HCT116 (cell line): ENCODE data around the gene IL1B. TPM values are rescaled to one million over a fixed set of nuclear protein-coding genes. Genes with fewer than 3 reads are reported as not detected.

Experiments used
- ATAC-seq: fragments of 200-7000 bp; cut with Tn5 transposase; 2 replicates; pipeline ENCODE4 v1.9.1; 2020; ENCODE audit warnings: mild to moderate bottlenecking, moderate library complexity
- BruUV-seq: library from RNA; stranded (reverse); fragments of 400-500 nt; replicated peaks from 2 replicates; lab custom pipeline; 2021; lab: Mats Ljungman, UMichigan
- CTCF ChIA-PET: fragments of 300-600 bp; sonication (Branson Sonifier 250); formaldehyde crosslinking; loops from one replicate; lab custom pipeline; 2021; ENCODE audit warnings: antibody characterized with exemption; lab: Charles Lee
- POLR2A ChIA-PET: fragments of 300-600, 350-600 bp; sonication (Branson Sonifier 250); formaldehyde crosslinking; loops from one replicate; lab custom pipeline; 2021; ENCODE audit warnings: antibody characterized with exemption; lab: Charles Lee
- RAD21 ChIA-PET, 2 experiments: fragments of 300-600 bp; sonication (Branson Sonifier 250); formaldehyde crosslinking; loops; one replicate each; lab custom pipeline; 2023; ENCODE audit warnings: low total read pairs in 2 of 2; ENCODE audit not compliant: uncharacterized antibody in 2 of 2, unreplicated experiment in 2 of 2, low non-redundant PET in 1 of 2; lab: Charles Lee
- DNase-seq: peaks from one replicate; pipeline ENCODE4 v3.0.0-alpha.2; 2010; ENCODE audit warnings: low read depth, low spot score
- H2AFZ ChIP-seq: fragments of 200-600 bp; shearing (Covaris generic), sonication (generic); 2 replicates; pipeline ENCODE4 v1.6.1; 2017; ENCODE audit warnings: low read depth, mixed run types, mixed read lengths, antibody characterized with exemption, low read length; ENCODE audit not compliant: poor library complexity, severe bottlenecking
- H3K27ac ChIP-seq: 2 replicates; pipeline ENCODE4 v1.5.1; 2012; ENCODE audit warnings: low read depth, low read length
- H3K27me3 ChIP-seq: fragments of 200-600 bp; sonication (generic); 2 replicates; pipeline ENCODE4 v1.6.1; 2016; ENCODE audit warnings: mixed run types, low read length, mixed read lengths; ENCODE audit not compliant: insufficient read depth
- H3K36me3 ChIP-seq, 2 experiments: fragments of 200-500 bp in 1 of 2; fragments of 200-600 bp in 1 of 2; sonication (Bioruptor generic) in 1 of 2; sonication (generic) in 1 of 2; 2 replicates each; pipeline versions ENCODE4 v1.5.1 to v1.6.1; 2014 to 2016; ENCODE audit warnings: low read length in 2 of 2, inconsistent platforms in 1 of 2, mixed read lengths in 1 of 2, mixed run types in 1 of 2; ENCODE audit not compliant: insufficient read depth in 2 of 2, control insufficient read depth in 1 of 2
- H3K4me1 ChIP-seq, 2 experiments: fragments of 200-600 bp in 1 of 2; sonication (generic) in 1 of 2; 2 replicates each; pipeline versions ENCODE4 v1.5.1 to v1.6.1; 2012 to 2017; ENCODE audit warnings: low read length in 2 of 2, inconsistent platforms in 1 of 2, mild to moderate bottlenecking in 1 of 2, mixed read lengths in 1 of 2, mixed run types in 1 of 2, moderate library complexity in 1 of 2; ENCODE audit not compliant: insufficient read depth in 2 of 2, control insufficient read depth in 1 of 2
- H3K4me2 ChIP-seq: fragments of 200-600 bp; sonication (generic); 2 replicates; pipeline ENCODE4 v1.6.1; 2017; ENCODE audit warnings: mixed run types, low read length, mixed read lengths
- H3K4me3 ChIP-seq, 2 experiments: fragments of 200-600 bp in 1 of 2; sonication (generic) in 1 of 2; replicated peaks in 1 of 2; 2 replicates each; pipeline ENCODE4 v1.5.1; 2011 to 2016; ENCODE audit warnings: low read length in 2 of 2, control low read depth in 1 of 2, low read depth in 1 of 2, mild to moderate bottlenecking in 1 of 2, mixed read lengths in 1 of 2, mixed run types in 1 of 2
- H3K79me2 ChIP-seq: fragments of 200-600 bp; sonication (generic); 2 replicates; pipeline ENCODE4 v1.6.1; 2017; ENCODE audit warnings: mild to moderate bottlenecking, mixed run types, low read length, moderate library complexity, mixed read lengths; ENCODE audit not compliant: insufficient read depth
- H3K9ac ChIP-seq: fragments of 200-600 bp; sonication (generic); 2 replicates; pipeline ENCODE4 v1.6.1; 2016; ENCODE audit warnings: low read length, mixed read lengths
- H3K9me2 ChIP-seq: fragments of 200-600 bp; sonication (generic), shearing (Covaris generic); 2 replicates; pipeline ENCODE4 v1.6.1; 2017; ENCODE audit warnings: mixed run types, mild to moderate bottlenecking, moderate library complexity; ENCODE audit not compliant: insufficient read depth
- H3K9me3 ChIP-seq, 2 experiments: fragments of 200-500 bp in 1 of 2; fragments of 200-600 bp in 1 of 2; sonication (Bioruptor generic) in 1 of 2; sonication (generic) in 1 of 2; 2 replicates each; pipeline ENCODE4 v1.6.1; 2014 to 2017; ENCODE audit warnings: low read length in 2 of 2, mixed read lengths in 2 of 2, inconsistent platforms in 1 of 2, low read depth in 1 of 2, mild to moderate bottlenecking in 1 of 2, mixed run types in 1 of 2, moderate library complexity in 1 of 2; ENCODE audit not compliant: control insufficient read depth in 1 of 2, insufficient read depth in 1 of 2
- H4K20me1 ChIP-seq: fragments of 200-600 bp; sonication (generic), shearing (Covaris generic); 2 replicates; pipeline ENCODE4 v1.6.1; 2017; ENCODE audit warnings: mixed run types, mild to moderate bottlenecking, moderate library complexity; ENCODE audit not compliant: insufficient read depth
- CBX3 ChIP-seq: IDR thresholded peaks from 2 replicates; pipeline ENCODE4 v1.6.1; 2012; ENCODE audit warnings: low read depth
- CTCF ChIP-seq, 3 experiments: fragments of 200-600 bp in 1 of 3; sonication (generic) in 1 of 3; IDR thresholded peaks in 2 of 3; conservative IDR thresholded peaks in 1 of 3; 2 replicates each; pipeline ENCODE4 v1.5.1; 2012 to 2017; ENCODE audit warnings: low read depth in 2 of 3, low read length in 2 of 3, antibody characterized with exemption in 1 of 3, borderline replicate concordance in 1 of 3, control low read depth in 1 of 3, mild to moderate bottlenecking in 1 of 3, mixed read lengths in 1 of 3, mixed run types in 1 of 3, moderate library complexity in 1 of 3; ENCODE audit not compliant: insufficient read depth in 1 of 3
- EGR1 ChIP-seq: IDR thresholded peaks from 2 replicates; pipeline ENCODE4 v1.6.1; 2012; ENCODE audit warnings: low read depth
- EZH2phosphoT487 ChIP-seq: fragments of 200-600 bp; IDR thresholded peaks from 2 replicates; pipeline ENCODE4 v1.6.1; 2018; ENCODE audit warnings: antibody characterized with exemption, borderline replicate concordance
- JUND ChIP-seq: IDR thresholded peaks from 2 replicates; pipeline ENCODE4 v1.6.1; 2012
- MAX ChIP-seq: IDR thresholded peaks from 2 replicates; pipeline ENCODE4 v1.6.1; 2012
- POLR2AphosphoS5 ChIP-seq: IDR thresholded peaks from 2 replicates; pipeline ENCODE4 v1.6.1; 2011; ENCODE audit warnings: mild to moderate bottlenecking, low read depth, low read length, moderate library complexity
- RAD21 ChIP-seq: IDR thresholded peaks from 2 replicates; pipeline ENCODE4 v1.6.1; 2012; ENCODE audit warnings: low read depth, mild to moderate bottlenecking
- REST ChIP-seq: IDR thresholded peaks from 2 replicates; pipeline ENCODE4 v1.6.1; 2012; ENCODE audit warnings: low read depth
- SP1 ChIP-seq: IDR thresholded peaks from 2 replicates; pipeline ENCODE4 v1.6.1; 2012; ENCODE audit warnings: low read depth
- SRF ChIP-seq: IDR thresholded peaks from 2 replicates; pipeline ENCODE4 v1.6.1; 2012; ENCODE audit warnings: low read depth
- TCF7L2 ChIP-seq: IDR thresholded peaks from 2 replicates; pipeline ENCODE4 v1.7.0; 2011; ENCODE audit warnings: borderline replicate concordance, inconsistent platforms; ENCODE audit not compliant: insufficient read depth, insufficient read length; ENCODE audit errors: extremely low read depth
- ZNF274 ChIP-seq: fragments of 200-500 bp; sonication (Bioruptor generic); IDR thresholded peaks from 2 replicates; pipeline ENCODE4 v1.6.1; 2014; ENCODE audit warnings: mild to moderate bottlenecking, low read depth, low read length, inconsistent platforms
- intact Hi-C: fragments of 100-400 bp; cut with micrococcal nuclease; formaldehyde crosslinking; loops from 2 replicates; pipeline ENCODE4 v1.10.0; 2022
- total RNA-seq: library from RNA; stranded (reverse); gene quantifications from one replicate; pipeline ENCODE4 v1.2.1, GENCODE V29; 2021; ENCODE audit not compliant: unreplicated experiment

IL1B gene
- total RNA-seq, 1 experiment from 2014 or later = not detected

- TF ChIP-seq CTCF (IDR thresholded peaks at IDR 0.05 in 2 of 3, conservative IDR thresholded peaks at IDR 0.05 in 1 of 3; ENCODE audit: borderline replicate concordance in 1 of 3, insufficient read depth in 1 of 3, low read depth in 2 of 3, low read length in 2 of 3) (no peak), TCF7L2 (no peak), RAD21 (no peak), JUND (no peak)
Measured at GRCh38 chr2:112843288-112843687, 6.7 kb upstream of the IL1B start (continued).

DNA sequence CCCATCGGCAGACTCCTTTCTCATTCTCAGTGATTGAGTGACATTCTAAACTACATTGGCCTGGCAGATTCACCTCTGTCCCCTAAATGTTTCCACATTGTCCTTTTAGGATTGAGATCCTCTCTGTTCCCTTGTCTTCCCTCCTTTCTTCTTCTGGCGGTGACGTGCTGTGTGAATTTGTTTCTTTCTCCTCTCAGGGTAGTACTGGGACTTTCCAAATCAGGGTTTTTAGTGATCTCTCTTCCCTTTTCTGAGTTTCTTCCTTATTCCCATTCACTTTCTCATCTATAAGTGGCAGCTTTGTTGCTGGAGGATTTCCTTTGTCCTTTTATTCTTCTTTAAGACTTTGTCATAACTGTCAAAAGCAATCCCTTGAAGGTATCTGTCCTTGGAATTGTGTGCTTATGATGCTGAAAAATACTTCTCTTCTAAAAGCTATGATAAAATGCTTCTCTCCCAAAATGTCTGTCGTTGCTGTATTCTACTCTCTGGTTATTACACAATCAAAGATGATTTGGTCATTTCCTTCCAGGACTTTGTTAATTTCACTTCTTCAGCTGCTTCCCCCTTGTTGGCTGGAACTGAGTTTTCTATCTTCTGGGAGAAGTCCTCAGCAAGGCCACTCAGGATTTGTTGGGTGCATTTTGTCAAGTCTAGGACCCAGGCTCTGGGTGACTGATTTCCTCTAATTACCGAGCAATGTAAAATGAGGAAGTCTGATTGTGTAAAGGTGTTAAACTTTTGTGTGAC is 4.9 kb upstream of the IL1B start:
- ATAC-seq (no peak), DNase-seq (no peak)
- Histone ChIP-seq H2AFZ (no peak overlapping the region), H3K27ac (no peak overlapping the region), H3K27me3 (peaks cover 16% of the 10 kb centered on the region), H3K4me1 (no peaks in the 10 kb centered on the region), H3K79me2 (no peaks in the 10 kb centered on the region), H3K9ac (no peak overlapping the region), H4K20me1 (no peaks in the 10 kb centered on the region), H3K4me2 (no peak overlapping the region), H3K4me3 (no peak overlapping the region), H3K9me2 (no peaks in the 10 kb centered on the region), H3K36me3 (no peaks in the 10 kb centered on the region), H3K9me3 (no peaks in the 10 kb centered on the region)
- RAD21 ChIA-PET = no interaction called here
- no TSS peak for BruUV-seq
- intact Hi-C loops = no loop called here
- CTCF ChIA-PET = no interaction called here
- POLR2A ChIA-PET = no interaction called here
- TF ChIP-seq CBX3 = no peak
- TF ChIP-seq RAD21 = no peak
- no peak for TF ChIP-seq EGR1
- TF ChIP-seq ZNF274 = no peak
- no peak for TF ChIP-seq EZH2phosphoT487
- TF ChIP-seq JUND = no peak
- TF ChIP-seq SRF = no peak
- TF ChIP-seq CTCF (IDR thresholded peaks at IDR 0.05 in 2 of 3, conservative IDR thresholded peaks at IDR 0.05 in 1 of 3; ENCODE audit: borderline replicate concordance in 1 of 3, insufficient read depth in 1 of 3, low read depth in 2 of 3, low read length in 2 of 3) = no peak
- no peak for TF ChIP-seq SP1
- no peak for TF ChIP-seq TCF7L2
- no peak for TF ChIP-seq REST
- TF ChIP-seq POLR2AphosphoS5 = no peak
- TF ChIP-seq MAX = no peak
